IMR-90 (cell line): Measurements from ENCODE around the gene COLEC12.

Experiments used
- BHLHE40 ChIP-seq: fragments of 150-350 bp; IDR thresholded peaks from 2 replicates; pipeline ENCODE4 v1.6.1; 2016; ENCODE audit warnings: mild to moderate bottlenecking, low read depth, low read length
- CEBPB ChIP-seq: IDR thresholded peaks from 2 replicates; pipeline ENCODE4 v1.6.1; 2012; ENCODE audit warnings: low read depth, low read length, improper control_type of control experiment
- CHD1 ChIP-seq: IDR thresholded peaks from 2 replicates; pipeline ENCODE4 v1.6.1; 2012; ENCODE audit warnings: low read depth, low read length, improper control_type of control experiment
- CTCF ChIP-seq: conservative IDR thresholded peaks from 2 replicates; pipeline ENCODE4 v1.5.1; 2012; ENCODE audit warnings: mild to moderate bottlenecking, low read depth, low read length, improper control_type of control experiment
- MAFK ChIP-seq: IDR thresholded peaks from 2 replicates; pipeline ENCODE4 v1.6.1; 2012; ENCODE audit warnings: low read depth, low read length, improper control_type of control experiment
- MAZ ChIP-seq: IDR thresholded peaks from 2 replicates; pipeline ENCODE4 v1.6.1; 2012; ENCODE audit warnings: low read depth, mild to moderate bottlenecking, low read length, improper control_type of control experiment, moderate library complexity, borderline replicate concordance
- POLR2A ChIP-seq: IDR thresholded peaks from 2 replicates; pipeline ENCODE4 v1.6.1; 2012; ENCODE audit warnings: mild to moderate bottlenecking, low read depth, low read length
- RAD21 ChIP-seq: IDR thresholded peaks from 2 replicates; pipeline ENCODE4 v1.6.1; 2012; ENCODE audit warnings: low read length, improper control_type of control experiment
- RCOR1 ChIP-seq: IDR thresholded peaks from 2 replicates; pipeline ENCODE4 v1.6.1; 2012; ENCODE audit warnings: mild to moderate bottlenecking, low read length, improper control_type of control experiment; ENCODE audit not compliant: insufficient replicate concordance
- RFX5 ChIP-seq: IDR thresholded peaks from 2 replicates; pipeline ENCODE4 v1.8.0; 2012; ENCODE audit warnings: low read depth, mild to moderate bottlenecking, low read length, moderate library complexity

GRCh38 chr18:532018-532417 lies 31.5 kb upstream of the COLEC12 start:
- TF ChIP-seq CHD1 (no peak), POLR2A (no peak), CTCF (no peak), BHLHE40 (no peak), MAFK (no peak), RCOR1 (no peak), RAD21 (no peak), RFX5 (no peak), CEBPB (no peak), MAZ (no peak)
